ENCODE measurements around the gene MYL7. TPM values are rescaled to one million over a fixed set of nuclear protein-coding genes. Genes with fewer than 3 reads are reported as not detected.

MYL7 gene
- total RNA-seq, 4 donors from 2014 or later, result not detected

DNA sequence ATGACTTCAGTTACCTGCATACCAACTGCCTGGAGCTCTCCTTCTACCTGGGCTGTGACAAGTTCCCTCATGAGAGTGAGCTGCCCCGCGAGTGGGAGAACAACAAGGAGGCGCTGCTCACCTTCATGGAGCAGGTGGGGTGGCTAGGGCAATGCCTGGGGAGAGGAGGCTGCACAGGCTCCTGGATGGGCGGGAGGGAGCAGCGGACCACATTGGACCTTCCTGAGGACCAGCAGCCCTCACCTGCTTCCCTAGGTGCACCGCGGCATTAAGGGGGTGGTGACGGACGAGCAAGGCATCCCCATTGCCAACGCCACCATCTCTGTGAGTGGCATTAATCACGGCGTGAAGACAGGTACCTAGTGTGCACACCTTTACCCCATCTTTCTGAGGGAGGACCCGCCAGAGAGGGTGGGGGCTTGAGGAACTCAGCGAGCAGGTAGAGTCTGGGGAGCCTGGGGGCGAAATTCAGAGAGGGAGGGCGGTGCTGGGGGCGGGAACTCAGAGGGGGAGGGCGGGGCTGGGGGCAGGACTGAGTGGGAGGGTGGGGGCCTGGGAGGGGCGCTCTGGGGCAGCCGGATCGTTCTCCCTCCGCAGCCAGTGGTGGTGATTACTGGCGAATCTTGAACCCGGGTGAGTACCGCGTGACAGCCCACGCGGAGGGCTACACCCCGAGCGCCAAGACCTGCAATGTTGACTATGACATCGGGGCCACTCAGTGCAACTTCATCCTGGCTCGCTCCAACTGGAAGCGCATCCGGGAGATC is 28.0 kb downstream of the MYL7 start:
- H3K4me1 ChIP-seq, result no peaks in the 10 kb centered on the region
- 88 to 89% methylated on average over 15 to 33 of the region's 34 CpGs for whole genome bisulfite sequencing, 2 donors
- H3K4me3 ChIP-seq (replicated peaks in 1 of 3), result no peak overlapping the region
- H3K27me3 ChIP-seq, result no peaks in the 10 kb centered on the region
- peaks cover 0 to 12% of the 10 kb centered on the region in 2 donors for H3K36me3 ChIP-seq
- no peaks in the 10 kb centered on the region for H3K9me3 ChIP-seq
- intact Hi-C loops (cut with DNase I), result no loop called here
- DNase-seq, result no peak
- no peak for TF ChIP-seq POLR2A (IDR thresholded peaks at IDR 0.05)
- TF ChIP-seq, protein P1, sequence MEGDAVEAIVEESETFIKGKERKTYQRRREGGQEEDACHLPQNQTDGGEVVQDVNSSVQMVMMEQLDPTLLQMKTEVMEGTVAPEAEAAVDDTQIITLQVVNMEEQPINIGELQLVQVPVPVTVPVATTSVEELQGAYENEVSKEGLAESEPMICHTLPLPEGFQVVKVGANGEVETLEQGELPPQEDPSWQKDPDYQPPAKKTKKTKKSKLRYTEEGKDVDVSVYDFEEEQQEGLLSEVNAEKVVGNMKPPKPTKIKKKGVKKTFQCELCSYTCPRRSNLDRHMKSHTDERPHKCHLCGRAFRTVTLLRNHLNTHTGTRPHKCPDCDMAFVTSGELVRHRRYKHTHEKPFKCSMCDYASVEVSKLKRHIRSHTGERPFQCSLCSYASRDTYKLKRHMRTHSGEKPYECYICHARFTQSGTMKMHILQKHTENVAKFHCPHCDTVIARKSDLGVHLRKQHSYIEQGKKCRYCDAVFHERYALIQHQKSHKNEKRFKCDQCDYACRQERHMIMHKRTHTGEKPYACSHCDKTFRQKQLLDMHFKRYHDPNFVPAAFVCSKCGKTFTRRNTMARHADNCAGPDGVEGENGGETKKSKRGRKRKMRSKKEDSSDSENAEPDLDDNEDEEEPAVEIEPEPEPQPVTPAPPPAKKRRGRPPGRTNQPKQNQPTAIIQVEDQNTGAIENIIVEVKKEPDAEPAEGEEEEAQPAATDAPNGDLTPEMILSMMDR (IDR thresholded peaks at IDR 0.05), result no peak
- H3K27ac ChIP-seq, result no peak overlapping the region

DNA sequence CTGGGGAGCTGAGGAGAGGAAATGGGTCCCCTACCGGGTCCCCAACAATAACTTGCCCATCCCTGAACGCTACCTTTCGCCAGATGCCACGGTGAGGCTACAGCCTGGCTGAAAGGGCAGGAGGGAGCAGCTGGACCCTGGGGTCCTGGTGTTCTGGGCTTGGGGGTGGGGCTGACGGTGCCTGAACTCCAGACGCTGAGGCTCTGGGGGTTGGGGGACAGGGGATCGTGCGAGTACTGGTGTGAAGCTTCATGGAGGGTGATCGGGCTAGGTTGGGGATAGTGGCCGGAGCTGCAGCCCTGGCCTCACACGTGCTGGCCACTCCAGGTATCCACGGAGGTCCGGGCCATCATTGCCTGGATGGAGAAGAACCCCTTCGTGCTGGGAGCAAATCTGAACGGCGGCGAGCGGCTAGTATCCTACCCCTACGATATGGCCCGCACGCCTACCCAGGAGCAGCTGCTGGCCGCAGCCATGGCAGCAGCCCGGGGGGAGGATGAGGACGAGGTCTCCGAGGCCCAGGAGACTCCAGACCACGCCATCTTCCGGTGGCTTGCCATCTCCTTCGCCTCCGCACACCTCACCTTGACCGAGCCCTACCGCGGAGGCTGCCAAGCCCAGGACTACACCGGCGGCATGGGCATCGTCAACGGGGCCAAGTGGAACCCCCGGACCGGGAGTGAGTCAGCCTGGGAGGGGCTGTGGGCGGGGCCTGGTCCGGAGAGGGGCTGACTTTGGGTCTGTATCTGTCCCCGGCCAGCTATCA is 28.7 kb downstream of the MYL7 start:
- intact Hi-C loops (cut with DNase I), result no loop called here
- 76 to 81% methylated on average over 23 to 27 of the region's 41 CpGs for WGBS, 2 donors
- Histone ChIP-seq H3K27me3 (no peaks in the 10 kb centered on the region), H3K4me3 (replicated peaks in 1 of 3) (no peak overlapping the region), H3K4me1 (no peaks in the 10 kb centered on the region), H3K9me3 (no peaks in the 10 kb centered on the region), H3K36me3 (peaks cover 0 to 8% of the 10 kb centered on the region in 2 donors), H3K27ac (no peak overlapping the region)
- no peak for DNase-seq
- TF ChIP-seq POLR2A (IDR thresholded peaks at IDR 0.05), result no peak
- TF ChIP-seq, protein P1 (IDR thresholded peaks at IDR 0.05), result no peak

DNA sequence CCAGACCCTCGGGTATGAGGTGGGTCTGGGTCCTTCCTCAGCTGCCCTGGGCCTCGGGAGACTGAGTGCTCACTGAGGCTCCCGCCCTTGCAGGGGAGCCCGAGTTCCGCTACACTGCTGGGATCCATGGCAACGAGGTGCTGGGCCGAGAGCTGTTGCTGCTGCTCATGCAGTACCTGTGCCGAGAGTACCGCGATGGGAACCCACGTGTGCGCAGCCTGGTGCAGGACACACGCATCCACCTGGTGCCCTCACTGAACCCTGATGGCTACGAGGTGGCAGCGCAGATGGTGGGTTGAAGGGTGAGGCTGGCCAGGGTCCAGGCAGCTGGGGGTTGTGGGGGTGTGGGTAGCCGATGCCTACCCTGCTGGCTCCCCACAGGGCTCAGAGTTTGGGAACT is 29.4 kb downstream of the MYL7 start:
- H3K27me3 ChIP-seq, result no peaks in the 10 kb centered on the region
- intact Hi-C loops (cut with DNase I), result no loop called here
- DNase-seq, result no peak
- TF ChIP-seq, protein P1 (IDR thresholded peaks at IDR 0.05), result no peak
- TF ChIP-seq POLR2A (IDR thresholded peaks at IDR 0.05), result no peak
- no peak overlapping the region for H3K27ac ChIP-seq
- H3K4me3 ChIP-seq (replicated peaks in 1 of 3), result no peak overlapping the region
- peaks cover 0 to 7% of the 10 kb centered on the region in 2 donors for H3K36me3 ChIP-seq
- no peaks in the 10 kb centered on the region for H3K4me1 ChIP-seq
- WGBS, 2 donors, result 77 to 91% methylated on average over 5 to 11 of the region's 16 CpGs
- no peaks in the 10 kb centered on the region for H3K9me3 ChIP-seq

DNA sequence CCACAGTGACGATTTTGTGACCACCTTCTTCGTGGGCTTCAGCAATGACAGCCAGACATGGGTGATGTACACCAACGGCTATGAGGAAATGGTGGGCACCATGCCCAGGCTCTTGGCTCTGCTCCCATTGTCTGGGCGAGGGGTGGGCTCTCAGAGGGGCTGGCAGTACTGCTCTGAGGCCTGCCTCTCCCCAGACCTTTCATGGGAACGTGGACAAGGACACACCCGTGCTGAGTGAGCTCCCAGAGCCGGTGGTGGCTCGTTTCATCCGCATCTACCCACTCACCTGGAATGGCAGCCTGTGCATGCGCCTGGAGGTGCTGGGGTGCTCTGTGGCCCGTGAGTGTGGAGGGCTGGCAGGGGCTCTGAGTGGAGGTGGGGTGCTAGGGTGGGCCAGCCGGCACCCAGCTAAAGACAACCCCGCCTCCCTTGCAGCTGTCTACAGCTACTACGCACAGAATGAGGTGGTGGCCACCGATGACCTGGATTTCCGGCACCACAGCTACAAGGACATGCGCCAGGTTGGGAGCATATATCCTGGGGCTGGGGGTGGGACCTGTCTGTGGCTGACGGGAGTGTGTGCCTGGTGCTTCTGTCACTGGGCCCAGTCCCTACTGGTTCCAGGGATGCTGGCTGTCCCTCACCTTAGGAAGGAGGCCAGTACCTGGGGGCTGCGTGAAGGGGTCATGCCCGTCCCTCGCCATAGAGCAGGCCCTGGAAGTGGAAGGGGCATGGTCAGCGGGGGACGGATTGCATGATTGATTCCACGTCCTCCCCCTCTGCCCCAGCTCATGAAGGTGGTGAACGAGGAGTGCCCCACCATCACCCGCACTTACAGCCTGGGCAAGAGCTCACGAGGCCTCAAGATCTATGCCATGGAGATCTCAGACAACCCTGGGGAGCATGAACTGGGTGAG is 30.2 kb downstream of the MYL7 start:
- WGBS, 2 donors, result 55 to 84% methylated on average over 4 to 16 of the region's 27 CpGs
- no peak for DNase-seq
- Histone ChIP-seq H3K4me3 (replicated peaks in 1 of 3) (no peak overlapping the region), H3K9me3 (no peaks in the 10 kb centered on the region), H3K27ac (no peak overlapping the region), H3K27me3 (no peaks in the 10 kb centered on the region), H3K4me1 (no peaks in the 10 kb centered on the region), H3K36me3 (peaks cover 0 to 7% of the 10 kb centered on the region in 2 donors)
- TF ChIP-seq, protein P1 (IDR thresholded peaks at IDR 0.05), result no peak
- no peak for TF ChIP-seq POLR2A (IDR thresholded peaks at IDR 0.05)
- intact Hi-C loops (cut with DNase I), result no loop called here

All from thyroid gland (tissue), 4 donors.